Sigmoid colon (tissue), 7 donors: ENCODE data around the gene OXSR1. TPM values are rescaled to one million over a fixed set of nuclear protein-coding genes. Genes with fewer than 3 reads are reported as not detected.

ENCODE experiments used
- DNase-seq: peaks from one replicate; pipeline ENCODE4 v3.0.0-alpha.2; 2019
- H3K27ac ChIP-seq, 4 donors: fragments of 200-600 bp; sonication (generic); one replicate each; pipeline ENCODE4 v1.5.1; 2016 to 2019; ENCODE audit warnings: mild to moderate bottlenecking in 1 of 4
- H3K27me3 ChIP-seq, 3 donors: fragments of 200-600 bp; sonication (generic); one replicate each; pipeline ENCODE4 v1.5.1; 2019; ENCODE audit warnings: mild to moderate bottlenecking in 1 of 3
- H3K36me3 ChIP-seq, 4 donors: fragments of 200-600 bp; sonication (generic); one replicate each; pipeline ENCODE4 v1.5.1; 2016 to 2019
- H3K4me1 ChIP-seq, 4 donors: fragments of 200-600 bp; sonication (generic); one replicate each; pipeline ENCODE4 v1.5.1; 2017 to 2019
- H3K4me3 ChIP-seq, 4 donors: fragments of 200-600 bp; sonication (generic); one replicate each; pipeline ENCODE4 v1.5.1; 2017 to 2019; ENCODE audit warnings: mild to moderate bottlenecking in 2 of 4, moderate library complexity in 1 of 4
- H3K9me3 ChIP-seq, 4 donors: fragments of 200-600 bp in 3 of 4; sonication (generic) in 3 of 4; one replicate each; pipeline versions ENCODE4 v1.5.1 to v1.6.1; 2013 to 2019
- CTCF ChIP-seq, 4 experiments: fragments of 450-650 bp in 3 of 4; fragments of 200-600 bp in 1 of 4; IDR thresholded peaks; one replicate each; pipeline ENCODE4 v1.5.1; 2016 to 2019; ENCODE audit warnings: antibody characterized with exemption in 4 of 4, mild to moderate bottlenecking in 3 of 4, moderate library complexity in 2 of 4
- EP300 ChIP-seq, 4 donors: sonication (generic); formaldehyde crosslinking; IDR thresholded peaks; one replicate each; pipeline ENCODE4 v1.6.1; 2017; ENCODE audit warnings: antibody characterized with exemption in 4 of 4
- POLR2A ChIP-seq, 2 donors: fragments of 450-650 bp; IDR thresholded peaks; one replicate each; pipeline ENCODE4 v1.6.1; 2016; ENCODE audit warnings: antibody characterized with exemption in 2 of 2, mild to moderate bottlenecking in 2 of 2, moderate library complexity in 2 of 2
- POLR2AphosphoS5 ChIP-seq, 4 donors: sonication (generic); formaldehyde crosslinking; IDR thresholded peaks; one replicate each; pipeline ENCODE4 v1.6.1; 2017; ENCODE audit warnings: antibody characterized with exemption in 4 of 4
- WGBS, 2 donors: extraction: QIAGEN DNeasy Blood & Tissue Kit; methylation state at CpG; one replicate each; pipeline ENCODE4 v1.1.7; 2013; 5-methylcytosine and 5-hydroxymethylcytosine counted together
- intact Hi-C: fragments of 100-400 bp; cut with DNase I; formaldehyde crosslinking; loops from one replicate; pipeline ENCODE4 v1.15.1; 2023
- polyA plus RNA-seq, 3 donors: library from polyadenylated mRNA; stranded (reverse); fragments of 200-250 nt; gene quantifications; one replicate each; pipeline ENCODE4 v1.2.3, GENCODE V29; 2013
- total RNA-seq, 4 donors: library from RNA; depleted of rRNA; stranded (reverse); fragments of >200 nt; gene quantifications; one replicate each; pipeline ENCODE4 v1.1.0, GENCODE V29; 2016
- donor health status: healthy with polysubstance abuse.
- donor health status: Bipolar disorder and iron deficiency.
- donor health status: healthy.

Gene OXSR1
- total and polyA plus RNA-seq, 7 donors: 13.8 to 28.8 (median 22.9) TPM

- DNase-seq: no peak
- H3K4me3 ChIP-seq: peak overlapping the region; percentile 72 to 96 (median 89)
- H3K36me3 ChIP-seq: peaks cover 5 to 45% (median 18%) of the 10 kb centered on the region in 4 donors
- H3K27ac ChIP-seq: peak overlapping the region; percentile 89 to 97 (median 94)
- H3K4me1 ChIP-seq: peaks cover 0 to 60% (median 36%) of the 10 kb centered on the region in 4 donors
- H3K9me3 ChIP-seq: no peaks in the 10 kb centered on the region
- intact Hi-C loops: loop anchor here (1.0 to 5.0 kb wide), 4 partner anchors 28 to 320 kb away; partner anchors contain the start of gene OXSR1
- H3K27me3 ChIP-seq: no peaks in the 10 kb centered on the region
- no peak for TF ChIP-seq POLR2A (IDR thresholded peaks at IDR 0.05)
- peak in 2 of 4 experiments; percentile 11 to 16 for TF ChIP-seq CTCF (IDR thresholded peaks at IDR 0.05)
- no peak for TF ChIP-seq EP300 (IDR thresholded peaks at IDR 0.05)
- no peak for TF ChIP-seq POLR2AphosphoS5 (IDR thresholded peaks at IDR 0.05)
- WGBS, 2 donors: 7 to 16% methylated on average over 22 of the region's 22 CpGs
Observed at GRCh38 chr3:38137615-38138348, 27.6 kb upstream of the OXSR1 start.

GRCh38 chr3:38138349-38139190 is 26.8 kb upstream of the OXSR1 start, which contains the start of gene MYD88:
TSS of gene MYD88 (plus strand) at chr3:38138661. CDS start at chr3:38138701, 40 bp downstream.
- H3K4me1 ChIP-seq: peaks cover 0 to 52% (median 36%) of the 10 kb centered on the region in 4 donors
- 1% methylated on average over 65 of the region's 65 CpGs for WGBS, 2 donors
- H3K27ac ChIP-seq: peak within 1 kb of the TSS; percentile 89 to 97 (median 94)
- no peaks in the 10 kb centered on the region for H3K9me3 ChIP-seq
- peak; percentile 92 for DNase-seq
- intact Hi-C loops: loop anchor here (1.0 to 5.0 kb wide), 3 partner anchors 27 to 319 kb away; partner anchors contain the start of gene OXSR1
- peak; percentile 23 to 71 (median 66) for TF ChIP-seq POLR2AphosphoS5 (IDR thresholded peaks at IDR 0.05)
- peak; percentile 43 to 65 for TF ChIP-seq POLR2A (IDR thresholded peaks at IDR 0.05)
- TF ChIP-seq CTCF (IDR thresholded peaks at IDR 0.05): no peak
- TF ChIP-seq EP300 (IDR thresholded peaks at IDR 0.05): no peak
- H3K4me3 ChIP-seq: peak within 1 kb of the TSS; percentile 72 to 96 (median 89)
- H3K36me3 ChIP-seq: peaks cover 0 to 37% (median 14%) of the 10 kb centered on the region in 4 donors
- no peaks in the 10 kb centered on the region for H3K27me3 ChIP-seq

GRCh38 chr3:38139191-38139590 is 26.1 kb upstream of the OXSR1 start:
- Histone ChIP-seq H3K27ac (peak overlapping the region; percentile 89 to 97 (median 94)), H3K27me3 (no peaks in the 10 kb centered on the region), H3K36me3 (peaks cover 0 to 31% (median 11%) of the 10 kb centered on the region in 4 donors), H3K4me1 (peaks cover 0 to 48% (median 36%) of the 10 kb centered on the region in 4 donors), H3K9me3 (no peaks in the 10 kb centered on the region), H3K4me3 (peak overlapping the region; percentile 72 to 96 (median 89))
- WGBS, 2 donors: 0 to 4% methylated on average over 8 of the region's 8 CpGs
- intact Hi-C loops: loop anchor here (5.0 kb wide), 2 partner anchors 38 to 318 kb away; no protein-coding TSS in a partner anchor
- DNase-seq: no peak
- TF ChIP-seq POLR2A (IDR thresholded peaks at IDR 0.05) (no peak), CTCF (IDR thresholded peaks at IDR 0.05) (no peak), EP300 (IDR thresholded peaks at IDR 0.05) (no peak), POLR2AphosphoS5 (IDR thresholded peaks at IDR 0.05) (no peak)

GRCh38 chr3:38139652-38140051 is 25.7 kb upstream of the OXSR1 start:
- Histone ChIP-seq H3K36me3 (peaks cover 0 to 28% (median 10%) of the 10 kb centered on the region in 4 donors), H3K9me3 (no peaks in the 10 kb centered on the region), H3K4me1 (peaks cover 0 to 45% (median 34%) of the 10 kb centered on the region in 4 donors), H3K27ac (peak overlapping the region in 1 of 4 donors; percentile 89), H3K27me3 (no peaks in the 10 kb centered on the region), H3K4me3 (peak overlapping the region in 3 of 4 donors; percentile 72 to 96 (median 95))
- intact Hi-C loops: loop anchor here (5.0 kb wide), 2 partner anchors 38 to 318 kb away; no protein-coding TSS in a partner anchor
- DNase-seq: no peak
- 81 to 85% methylated on average over 7 of the region's 7 CpGs for WGBS, 2 donors
- TF ChIP-seq EP300 (IDR thresholded peaks at IDR 0.05): no peak
- TF ChIP-seq POLR2A (IDR thresholded peaks at IDR 0.05): no peak
- no peak for TF ChIP-seq POLR2AphosphoS5 (IDR thresholded peaks at IDR 0.05)
- no peak for TF ChIP-seq CTCF (IDR thresholded peaks at IDR 0.05)
